Activated CD4-positive, alpha-beta T cell treated with anti-CD3 and anti-CD28 coated beads, Interleukin-2, amount 50 U/mL, for 48 hours (primary cell): ENCODE results near the gene SNX18.

Source experiments
- DNase-seq, 2 experiments: peaks; one replicate each; pipeline ENCODE4 v3.0.0-alpha.2; 2020

The SNX18 gene

DNA sequence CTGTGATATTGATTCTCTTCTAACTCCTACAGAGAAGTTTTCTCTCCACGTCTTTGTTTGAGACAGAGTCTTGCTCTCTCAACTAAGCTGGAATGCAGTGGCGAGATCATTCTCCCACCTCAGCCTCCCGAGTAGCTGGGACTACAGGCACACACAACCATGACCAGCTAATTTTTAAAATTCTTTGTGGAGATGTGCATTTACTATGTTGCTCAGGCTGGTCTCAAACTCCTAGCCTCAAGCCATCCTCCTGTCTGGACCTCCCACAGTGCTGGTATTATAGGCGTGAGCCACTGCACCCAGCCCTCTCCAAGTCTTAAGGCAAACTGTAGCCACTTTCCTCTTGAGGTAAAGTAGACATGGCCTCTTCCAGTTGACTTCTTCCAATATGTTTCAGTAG is 72.2 kb downstream of the SNX18 start:
- DNase-seq, result no peak

DNA sequence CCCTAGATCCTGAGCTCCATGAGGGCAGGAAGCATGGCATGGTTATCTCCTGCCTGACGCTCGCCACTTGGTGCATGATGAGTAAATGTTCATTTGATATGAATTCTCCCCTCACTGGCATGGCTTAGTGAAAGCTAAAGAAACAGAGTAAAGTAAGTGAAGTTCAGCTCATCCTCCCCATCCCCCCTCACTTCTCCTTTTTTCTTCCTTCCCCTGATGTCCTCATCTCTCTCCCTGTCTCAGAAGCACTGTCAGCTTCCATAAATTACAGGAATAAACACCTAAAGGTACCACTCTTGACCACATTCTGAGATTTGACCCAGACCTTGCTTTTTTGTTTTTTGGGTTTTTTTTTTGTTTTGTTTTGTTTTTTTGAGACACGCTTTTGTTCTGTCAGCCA is 73.3 kb downstream of the SNX18 start:
- DNase-seq, result no peak

DNA sequence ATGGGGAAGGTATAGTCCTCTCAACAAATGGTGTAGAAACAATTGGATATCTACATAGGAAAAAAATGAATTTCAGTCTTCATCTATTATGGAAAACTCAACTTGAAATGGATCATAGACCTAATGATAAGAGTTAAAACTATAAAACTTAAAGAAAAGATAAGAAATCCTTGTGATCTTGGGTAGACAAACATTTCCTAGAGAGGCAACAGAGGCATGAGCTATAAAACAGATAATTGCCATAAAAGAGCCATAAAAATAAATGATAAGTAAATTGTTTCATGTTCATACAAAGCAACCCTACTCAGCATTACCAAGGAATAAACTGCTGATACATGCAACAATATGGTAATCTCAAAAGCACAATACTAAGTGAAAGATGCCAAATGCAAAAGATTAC is 76.2 kb downstream of the SNX18 start:
- no peak for DNase-seq

DNA sequence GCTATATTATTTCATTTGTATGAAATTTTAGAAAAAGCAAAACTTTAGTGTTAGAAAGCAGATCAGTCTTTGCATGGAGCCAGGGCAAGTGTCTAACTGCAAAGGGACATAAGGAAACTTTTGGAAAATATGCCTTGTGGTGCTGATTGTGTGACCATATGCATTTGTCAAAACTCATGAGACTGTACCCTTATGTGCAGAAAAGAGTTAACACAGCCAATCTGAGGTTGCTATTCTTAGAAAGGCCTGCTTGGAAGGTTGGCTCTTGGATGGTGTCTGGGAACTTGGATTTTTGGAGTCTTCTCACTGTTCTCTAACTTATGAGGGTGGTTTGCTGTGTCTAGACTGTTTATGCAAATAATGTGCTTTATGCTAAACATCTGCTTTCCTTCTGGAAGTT is 76.6 kb downstream of the SNX18 start:
- DNase-seq, result no peak

DNA sequence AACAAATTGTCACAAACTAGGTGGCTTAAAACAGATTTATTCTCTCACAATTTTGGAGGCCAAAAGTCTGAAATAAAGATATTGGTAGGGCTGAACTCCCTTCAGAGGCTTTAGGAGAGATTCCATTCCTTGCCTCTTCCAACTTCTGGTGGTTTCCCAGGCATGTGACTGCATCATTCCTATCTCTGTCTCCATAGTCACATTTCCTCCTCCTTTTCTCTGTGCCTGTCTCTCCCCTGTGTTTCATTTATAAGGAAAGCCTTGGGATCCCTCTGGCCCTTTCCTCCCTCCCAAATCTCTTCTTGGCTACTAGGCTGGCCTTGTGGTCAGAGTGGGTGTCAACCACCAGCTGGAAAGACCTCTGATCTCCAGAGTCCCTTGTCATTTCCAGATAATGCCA is 78.2 kb downstream of the SNX18 start:
- no peak for DNase-seq
